LoVo (cell line): ENCODE data around the gene PDS5A.
"Not testable (repeated sequence)": the region's sequence is repeated elsewhere in the genome, so short reads cannot be mapped to it uniquely, and the experiment has no call there.

Experiments used
- DNase-seq: peaks from one replicate; pipeline ENCODE4 v3.0.0-alpha.2; 2016; ENCODE audit warnings: low spot score

The PDS5A gene

DNA sequence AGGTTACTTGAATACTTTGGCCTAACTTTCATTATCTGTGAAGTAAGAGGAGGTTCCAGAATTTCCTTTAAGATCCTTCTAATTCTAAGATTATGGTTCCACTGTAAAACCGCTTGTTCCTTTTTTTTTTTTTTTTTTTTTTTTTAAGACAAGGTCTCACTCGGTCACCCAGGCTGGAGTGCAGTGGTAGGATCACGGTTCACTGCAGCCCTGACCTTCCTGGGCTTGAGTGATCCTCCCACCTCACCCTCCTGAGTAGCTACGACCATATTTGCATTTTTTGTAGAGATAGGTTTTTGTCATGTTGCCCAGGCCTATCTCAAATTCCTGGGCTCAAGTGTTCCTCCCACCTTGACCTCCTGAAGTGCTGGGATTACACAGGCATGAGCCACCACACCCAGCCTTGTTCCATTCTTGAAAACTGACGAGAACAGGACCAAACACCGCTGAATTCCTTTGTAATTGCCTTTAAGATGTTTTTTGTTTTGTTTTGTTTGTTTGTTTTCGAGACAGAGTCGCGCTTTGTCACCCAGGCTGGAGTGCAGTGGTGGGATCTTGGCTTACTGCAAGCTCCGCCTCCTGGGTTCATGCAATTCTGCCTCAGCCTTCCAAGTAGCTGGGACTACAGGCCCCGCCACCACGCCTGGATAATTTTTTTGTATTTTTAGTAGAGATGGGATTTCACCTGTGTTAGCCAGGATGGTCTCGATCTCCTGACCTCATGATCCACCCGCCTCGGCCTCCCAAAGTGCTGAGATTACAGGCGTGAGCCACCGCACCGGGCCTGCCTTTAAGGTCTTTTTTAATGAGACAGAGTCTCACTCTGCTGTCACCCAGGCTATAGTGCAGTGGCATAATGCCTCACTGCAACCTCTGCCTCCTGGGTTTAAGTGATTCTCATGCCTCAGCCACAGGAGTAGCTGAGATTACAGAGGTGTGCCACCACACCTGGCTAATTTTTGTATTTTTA lies 6.8 kb downstream of the PDS5A start:
- DNase-seq, result peak; percentile 29

DNA sequence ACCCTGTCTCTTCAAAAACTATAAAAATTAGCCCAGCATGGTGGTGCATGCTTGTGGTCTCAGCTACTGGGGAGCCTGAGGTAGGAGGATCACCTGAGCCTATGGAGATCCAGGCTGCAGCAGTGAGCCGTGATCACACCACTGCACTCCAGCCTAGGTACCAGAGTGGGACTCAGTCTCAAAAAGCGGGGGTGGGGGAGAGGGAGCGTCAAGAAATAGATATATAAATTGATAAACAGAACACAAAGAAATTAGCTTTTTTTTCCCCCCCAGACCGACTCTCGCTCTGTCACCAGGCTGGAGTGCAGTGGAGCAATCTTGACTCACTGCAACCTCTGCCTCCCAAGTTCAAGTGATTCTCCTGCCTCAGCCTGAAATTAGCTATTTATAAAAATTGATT lies 14.1 kb downstream of the PDS5A start:
- no peak for DNase-seq

DNA sequence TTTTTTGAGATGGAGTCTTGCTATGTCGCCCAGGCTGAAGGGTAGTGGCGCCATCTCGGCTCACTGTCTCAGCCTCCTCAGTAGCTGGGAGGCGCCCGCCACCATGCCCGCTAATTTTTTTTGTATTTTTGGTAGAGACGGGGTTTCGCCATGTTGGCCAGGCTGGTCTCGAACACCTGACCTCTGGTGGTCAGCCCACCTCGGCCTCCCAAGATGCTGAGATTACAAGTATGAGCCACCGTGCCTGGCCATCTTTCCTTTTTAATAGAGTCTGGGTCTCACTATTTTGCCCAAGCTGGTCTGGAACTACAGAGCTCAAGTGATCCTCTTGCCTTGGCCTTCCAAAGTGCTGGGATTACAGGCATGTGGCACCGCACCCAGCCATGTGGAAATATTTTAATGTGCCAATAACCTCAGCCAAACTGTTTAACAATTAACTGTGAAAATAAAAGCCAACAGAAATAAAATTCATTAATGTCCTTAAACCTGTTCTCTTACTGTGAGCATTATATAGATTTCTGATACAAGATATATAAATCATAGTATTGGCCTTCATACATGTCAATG lies 16.3 kb downstream of the PDS5A start:
- no peak for DNase-seq

DNA sequence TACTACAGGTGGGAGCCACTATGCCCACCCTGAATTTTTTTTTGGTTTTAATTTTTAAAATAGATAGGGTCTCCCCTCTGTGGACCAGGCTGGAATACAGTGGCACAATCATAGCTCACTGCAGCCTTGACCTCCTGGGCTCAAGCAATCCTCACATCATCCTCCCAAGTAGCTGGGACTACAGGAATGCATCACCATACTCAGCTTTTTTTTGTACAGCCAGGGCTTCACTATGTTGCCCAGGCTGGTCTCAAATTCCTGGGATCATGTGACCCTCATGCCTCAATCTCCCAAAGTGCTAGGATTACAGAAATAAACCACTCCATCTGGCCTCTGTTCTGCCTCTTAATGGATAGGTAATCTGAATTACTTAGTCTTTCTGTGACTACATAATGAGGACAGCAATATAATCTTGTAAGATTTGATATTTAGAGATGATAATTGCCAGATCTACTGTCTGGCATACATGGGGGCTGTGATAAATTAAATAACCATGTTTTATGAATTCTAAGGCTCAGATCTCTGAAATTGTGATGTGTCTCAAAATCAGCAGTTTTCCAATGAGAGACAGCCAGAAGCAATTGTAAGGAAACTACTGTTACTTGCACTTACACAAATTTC lies 26.7 kb downstream of the PDS5A start:
- DNase-seq, result no peak

DNA sequence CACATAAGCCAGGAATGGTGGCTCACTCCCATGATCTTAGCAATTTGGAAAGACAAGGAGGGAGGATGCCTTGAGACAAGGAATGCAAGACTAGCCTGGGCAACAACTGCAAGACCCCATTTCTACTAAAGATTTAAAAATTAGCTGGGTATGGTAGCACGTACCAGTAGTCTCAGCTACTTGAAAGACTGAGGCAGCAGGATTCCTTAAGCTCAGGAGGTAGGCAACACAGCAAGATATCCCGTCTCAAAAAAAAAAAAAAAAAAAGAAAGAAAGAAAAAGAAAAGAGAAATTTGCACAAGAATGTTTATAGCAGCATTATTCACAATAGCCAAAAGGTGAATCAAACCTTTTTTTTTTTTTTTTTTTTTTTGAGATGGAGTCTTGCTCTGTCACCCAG lies 29.7 kb downstream of the PDS5A start:
- DNase-seq, result no peak

DNA sequence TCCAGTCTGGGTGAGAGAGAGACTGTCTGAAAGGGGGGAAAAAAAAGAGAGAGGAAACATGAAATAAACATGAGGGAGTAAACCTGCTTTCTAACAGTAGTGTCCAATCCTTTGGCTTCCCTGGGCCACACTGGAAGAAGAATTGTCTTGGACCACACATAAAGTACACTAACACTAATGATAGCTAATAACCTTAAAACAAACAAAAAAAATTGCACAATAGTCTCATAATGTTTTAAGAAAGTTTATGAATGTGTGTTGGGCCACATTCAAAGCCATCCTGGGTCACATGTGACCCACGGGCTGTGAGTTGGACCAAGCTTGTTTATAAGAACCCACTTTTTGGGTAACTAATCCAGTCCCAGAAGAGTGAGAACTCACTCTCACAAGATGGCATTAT lies 30.3 kb downstream of the PDS5A start:
- no peak for DNase-seq

DNA sequence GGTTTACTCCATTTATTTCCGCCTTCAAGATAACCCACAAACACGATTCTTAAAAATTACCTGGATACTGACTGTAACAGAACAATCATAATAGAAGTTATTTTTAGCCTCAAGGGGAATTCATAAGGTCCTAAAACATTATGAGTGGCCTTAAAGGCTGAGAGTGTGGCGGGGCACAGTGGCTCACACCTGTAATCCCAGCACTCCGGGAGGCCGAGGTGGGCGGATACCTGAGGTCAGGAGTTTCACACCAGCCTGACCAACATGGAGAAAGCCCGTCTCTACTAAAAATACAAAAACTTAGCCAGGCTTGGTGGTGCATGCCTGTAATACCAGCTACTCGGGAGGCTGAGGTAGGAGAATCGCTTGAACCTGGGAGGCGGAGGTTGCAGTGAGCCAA lies 33.5 kb downstream of the PDS5A start:
- DNase-seq, result not testable (repeated sequence)

DNA sequence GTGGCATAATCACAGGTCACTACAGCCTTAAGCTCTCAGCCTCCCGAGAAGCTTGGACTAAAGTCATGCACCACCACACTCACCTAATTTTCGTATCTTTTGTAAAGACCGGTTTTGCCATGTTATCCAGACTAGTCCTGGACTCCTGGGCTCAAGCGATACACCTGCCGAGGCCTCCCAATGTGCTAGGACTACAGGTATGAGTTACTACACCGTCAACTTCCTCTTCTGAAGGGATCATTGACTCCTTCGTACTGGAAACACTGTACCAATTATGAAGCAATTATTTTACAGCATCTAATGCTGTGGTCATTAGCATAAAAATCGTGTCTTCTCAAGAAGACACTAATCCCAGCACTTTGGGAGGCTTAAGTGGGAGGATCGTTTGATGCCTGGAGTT lies 35.2 kb downstream of the PDS5A start:
- no peak for DNase-seq

DNA sequence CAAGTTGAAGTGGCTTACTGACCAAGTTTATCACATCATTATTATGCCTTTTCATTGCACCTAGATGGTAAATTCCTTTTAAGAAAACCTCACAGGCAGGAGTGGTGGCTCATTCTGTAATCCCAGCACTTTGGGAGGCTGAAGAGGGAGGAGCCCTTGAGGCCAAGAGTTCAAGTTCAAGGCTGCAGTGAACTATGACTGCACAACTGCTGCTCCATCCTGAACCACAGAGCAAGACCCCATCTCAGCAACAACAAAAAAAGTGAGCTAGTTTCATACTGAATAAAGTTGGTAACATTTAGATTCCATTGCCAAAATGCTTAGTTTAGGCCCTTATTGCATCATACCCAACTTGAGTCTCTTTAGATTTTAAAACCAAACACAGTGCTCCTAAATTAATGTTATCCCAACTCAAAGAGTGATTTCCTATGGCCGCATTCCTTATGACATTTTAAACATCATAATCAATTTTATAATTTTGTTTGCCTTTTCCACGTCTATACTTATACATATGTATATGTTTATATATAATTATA lies 36.0 kb downstream of the PDS5A start:
- DNase-seq, result no peak

DNA sequence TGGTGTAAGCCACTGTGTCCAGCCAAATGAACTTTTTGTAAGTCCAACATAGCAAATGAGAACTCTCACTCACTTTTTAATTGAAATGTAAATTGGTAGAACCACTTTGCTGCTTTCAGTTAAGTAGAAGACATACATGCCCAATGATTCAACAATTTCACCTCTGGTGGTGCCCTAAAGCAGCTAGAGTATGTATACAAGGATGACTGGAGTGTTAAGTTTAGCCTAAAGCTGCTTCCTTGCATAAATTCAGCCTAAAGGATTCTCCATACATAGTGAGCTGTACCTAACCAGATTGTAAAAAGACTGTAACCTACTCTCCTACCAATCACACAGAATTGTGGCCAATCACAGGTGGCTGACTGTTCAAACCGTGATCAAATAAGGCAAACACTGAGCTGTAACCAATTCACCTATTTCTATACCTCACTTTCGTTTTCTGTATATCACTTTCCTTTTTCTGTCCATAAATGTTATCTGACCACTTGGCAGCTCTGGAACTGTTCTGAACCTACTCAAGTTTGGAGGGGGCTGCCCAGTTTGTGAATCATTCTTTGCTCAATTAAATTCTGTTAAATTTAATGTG lies 39.9 kb downstream of the PDS5A start:
- DNase-seq, result no peak

DNA sequence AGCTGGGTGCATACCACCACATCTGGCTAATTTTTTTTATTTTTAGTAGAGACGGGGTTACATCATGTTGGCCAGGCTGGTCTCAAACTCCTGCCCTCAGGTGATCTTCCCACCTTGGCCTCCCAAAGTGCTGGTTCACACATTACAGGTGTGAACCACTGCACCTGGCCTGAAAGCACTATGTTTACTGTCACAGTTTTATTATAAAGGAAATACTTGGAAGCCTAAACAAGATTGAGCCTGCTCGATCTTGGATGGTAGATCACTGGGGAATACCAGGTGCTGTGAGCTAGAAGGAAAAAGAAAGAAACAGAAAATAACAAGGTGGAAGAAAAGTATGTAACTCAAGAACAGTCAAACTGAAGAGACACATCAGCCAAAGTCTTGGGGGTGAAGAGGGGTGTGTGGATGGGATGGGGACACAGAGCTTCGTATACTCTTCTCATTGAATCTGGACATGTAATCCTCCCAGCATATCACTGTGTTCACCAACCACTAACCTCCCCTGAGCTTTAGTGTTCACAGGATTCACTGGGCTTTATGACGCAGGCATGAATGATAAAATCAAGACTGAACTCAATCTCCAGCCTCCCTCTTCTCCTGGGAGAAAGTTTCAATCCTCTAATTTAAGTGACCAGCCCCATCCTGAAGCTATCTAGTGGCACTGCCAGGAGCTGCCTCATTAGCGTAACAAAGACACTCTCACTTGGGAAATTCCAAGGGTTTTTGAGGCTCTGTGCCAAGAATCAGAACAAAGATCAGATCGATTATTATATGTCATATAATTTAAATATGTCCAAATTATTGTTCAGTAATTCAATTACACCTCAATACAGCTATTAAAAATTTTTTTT lies 40.9 kb downstream of the PDS5A start:
- DNase-seq, result no peak

DNA sequence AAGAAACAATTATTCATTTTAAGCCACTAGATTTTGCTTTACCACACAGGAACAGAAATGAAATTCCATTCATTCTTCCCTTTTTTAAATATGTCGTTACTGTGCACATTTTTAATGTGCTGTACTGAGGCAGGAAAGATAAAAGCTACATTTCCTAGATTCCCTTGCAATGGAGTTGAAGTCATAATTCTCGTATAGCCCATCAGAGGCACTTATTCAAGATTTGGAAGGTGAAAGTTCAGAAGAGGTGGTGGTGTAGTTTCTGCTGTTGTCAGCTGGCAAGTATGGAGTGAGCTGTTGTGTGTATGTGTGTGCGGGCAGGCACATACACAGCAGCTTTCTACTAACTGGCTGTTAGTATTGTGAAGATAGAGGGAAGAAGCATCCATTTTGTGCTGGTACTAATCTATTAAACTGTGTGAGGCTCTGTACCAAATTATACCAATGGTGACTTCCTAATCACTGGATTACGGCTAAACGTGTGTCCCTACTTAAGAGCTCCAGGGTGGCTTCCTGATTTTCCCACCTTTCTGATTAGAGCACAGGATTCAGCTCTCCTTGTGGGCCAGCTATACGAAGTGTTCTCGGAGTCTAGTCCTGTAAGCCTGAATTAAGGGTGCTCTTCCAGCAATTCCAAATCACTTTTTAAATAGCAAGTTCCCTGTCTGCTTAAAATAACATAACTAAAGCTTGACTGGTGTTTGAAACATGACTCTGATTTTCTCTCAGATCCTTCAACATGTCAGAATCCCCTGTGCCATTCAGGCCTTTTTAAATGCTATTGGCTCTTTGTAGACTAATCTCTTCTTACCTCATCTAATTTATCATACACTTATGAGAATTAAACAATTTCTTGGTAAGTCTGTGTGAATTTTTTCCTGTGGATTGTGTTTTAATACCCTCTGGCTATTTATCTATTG lies 43.8 kb downstream of the PDS5A start:
- no peak for DNase-seq

DNA sequence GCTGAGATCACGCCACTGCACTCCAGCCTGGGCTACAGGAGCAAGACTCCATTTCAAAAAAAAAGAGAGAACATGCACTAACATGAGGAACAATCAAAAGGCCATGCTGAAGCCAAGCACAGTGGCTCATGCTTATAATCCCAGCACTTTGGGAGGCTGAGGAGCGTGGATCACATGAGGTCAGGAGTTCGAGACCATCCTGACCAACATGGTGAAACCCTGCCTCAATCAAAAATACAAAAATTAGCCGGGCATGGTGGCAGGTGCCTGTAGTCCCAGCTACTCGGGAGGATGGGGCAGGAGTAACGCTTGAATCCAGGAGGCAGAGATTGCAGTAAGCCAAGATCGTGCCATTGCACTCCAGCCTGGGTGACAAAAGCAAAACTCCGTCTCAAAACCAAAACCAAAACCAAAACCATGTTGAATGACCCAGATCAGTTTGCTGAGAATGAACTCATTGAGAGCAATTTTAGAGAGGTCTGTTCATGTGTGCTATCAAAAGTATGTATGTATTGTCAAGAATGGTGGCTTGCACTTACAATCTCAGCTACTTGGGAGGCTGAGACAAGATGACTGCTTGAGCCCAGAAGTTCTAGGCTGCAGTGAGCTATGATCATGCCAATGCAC lies 44.8 kb downstream of the PDS5A start:
- DNase-seq, result no peak

DNA sequence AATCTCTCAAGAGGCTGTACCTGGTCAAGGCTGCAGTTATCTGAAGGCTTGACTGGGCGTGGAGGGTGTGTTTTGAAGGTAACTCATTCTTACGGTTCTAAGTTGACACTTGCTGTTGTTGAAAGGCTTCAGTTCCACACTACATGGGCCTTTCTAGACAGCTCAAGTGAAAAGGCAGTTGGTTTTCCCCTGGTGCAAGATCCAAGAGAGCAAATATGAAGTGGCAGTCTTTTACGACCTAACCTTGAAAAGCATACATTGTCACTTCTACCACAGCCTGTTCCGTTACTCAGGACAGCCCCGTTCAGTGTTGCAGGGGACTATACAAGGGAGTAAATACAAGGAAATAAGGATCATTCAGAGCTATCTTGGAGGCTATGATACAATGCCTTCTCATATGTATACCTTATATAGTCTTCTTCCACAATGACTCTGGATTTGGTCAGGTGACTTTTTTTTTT lies 46.2 kb downstream of the PDS5A start:
- no peak for DNase-seq

DNA sequence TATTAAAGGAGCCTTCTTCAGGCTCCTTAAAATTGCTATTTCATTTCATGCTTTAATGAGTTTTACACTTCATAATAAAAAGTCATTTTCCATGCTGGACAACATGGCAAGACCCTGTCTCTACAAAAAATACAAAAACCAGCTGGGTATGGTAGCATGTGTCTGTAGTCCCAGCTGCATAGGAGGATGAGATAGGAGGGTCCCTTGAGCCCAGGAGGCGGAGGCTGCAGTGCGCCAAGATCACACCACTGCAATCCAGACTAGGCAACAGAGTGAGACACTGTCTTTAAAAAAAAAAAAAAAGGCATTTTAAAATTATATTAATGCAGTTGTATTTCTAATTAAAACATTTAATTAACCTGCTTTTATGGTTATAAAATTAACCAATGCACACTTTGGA lies 49.2 kb downstream of the PDS5A start:
- no peak for DNase-seq

DNA sequence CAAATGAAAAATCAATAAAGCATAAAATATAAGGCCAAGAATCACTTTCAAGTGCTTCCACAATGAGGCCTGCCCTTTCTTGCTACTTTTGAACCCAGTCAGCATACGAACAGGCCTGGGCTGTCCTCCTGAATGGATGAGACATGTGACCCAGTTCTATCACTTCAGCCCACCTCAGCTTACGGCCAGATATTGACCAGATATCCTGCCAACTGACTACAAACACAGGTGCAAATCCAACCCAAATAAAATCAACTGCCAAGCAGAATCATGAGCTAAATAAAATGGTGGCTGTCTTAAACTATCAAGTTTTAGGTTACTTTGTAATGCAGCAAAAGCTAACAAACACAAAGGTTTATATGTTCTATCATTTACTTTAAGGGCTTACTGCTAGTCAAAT lies 53.7 kb downstream of the PDS5A start:
- no peak for DNase-seq

DNA sequence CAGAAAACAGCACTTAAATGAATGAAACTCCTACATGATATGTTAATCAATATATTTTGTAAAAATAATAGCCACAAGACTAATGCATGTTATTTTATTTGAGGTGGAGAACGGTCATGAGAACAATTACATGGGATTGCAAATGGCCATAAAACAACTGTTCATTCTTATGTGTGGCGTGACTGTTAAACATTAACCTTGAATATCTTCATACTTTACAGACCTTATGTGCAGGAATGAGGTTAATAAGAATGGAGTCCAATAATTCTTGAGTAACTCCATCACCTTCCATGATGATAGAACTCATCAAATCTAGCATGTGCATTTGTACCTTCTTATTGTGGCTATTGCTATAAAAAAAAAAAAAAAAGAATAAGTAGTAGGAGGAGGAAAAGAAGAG lies 55.3 kb downstream of the PDS5A start:
- DNase-seq, result no peak

DNA sequence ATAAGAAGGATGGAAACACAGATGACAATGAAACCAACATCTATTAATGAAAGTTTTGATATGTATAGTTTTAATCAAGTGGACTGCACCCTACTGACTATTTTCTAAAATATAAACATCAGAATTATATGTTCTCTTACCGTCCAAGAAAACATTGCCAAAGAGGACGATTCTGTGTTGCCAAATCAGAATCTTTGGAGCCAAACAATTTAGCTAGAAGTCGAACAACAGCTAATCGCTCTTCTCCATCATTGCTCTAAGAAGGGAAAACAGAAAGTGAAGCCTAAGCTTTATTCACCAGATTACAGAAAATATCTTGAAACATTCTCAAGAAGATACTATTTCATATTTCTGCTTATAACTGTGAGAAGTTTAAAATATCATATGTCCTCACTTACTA lies 64.2 kb downstream of the PDS5A start:
- no peak for DNase-seq

DNA sequence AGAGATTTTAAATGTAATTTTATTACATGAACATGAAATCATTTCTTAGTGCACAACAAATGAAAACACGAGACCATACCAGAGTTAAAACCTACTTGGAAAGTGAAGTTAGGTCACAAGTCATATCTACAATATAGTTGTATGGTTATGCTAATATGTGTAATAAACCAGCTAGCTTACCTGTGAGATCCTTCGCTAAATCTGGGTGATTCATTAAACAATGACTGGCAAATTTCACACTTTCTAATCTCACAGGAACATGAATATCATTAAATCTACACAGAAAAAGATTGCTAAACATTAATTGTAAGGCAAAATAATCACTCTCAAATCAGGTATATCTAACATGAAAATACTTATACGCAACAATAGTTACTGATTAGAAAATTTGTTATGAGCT lies 67.6 kb downstream of the PDS5A start:
- DNase-seq, result no peak

DNA sequence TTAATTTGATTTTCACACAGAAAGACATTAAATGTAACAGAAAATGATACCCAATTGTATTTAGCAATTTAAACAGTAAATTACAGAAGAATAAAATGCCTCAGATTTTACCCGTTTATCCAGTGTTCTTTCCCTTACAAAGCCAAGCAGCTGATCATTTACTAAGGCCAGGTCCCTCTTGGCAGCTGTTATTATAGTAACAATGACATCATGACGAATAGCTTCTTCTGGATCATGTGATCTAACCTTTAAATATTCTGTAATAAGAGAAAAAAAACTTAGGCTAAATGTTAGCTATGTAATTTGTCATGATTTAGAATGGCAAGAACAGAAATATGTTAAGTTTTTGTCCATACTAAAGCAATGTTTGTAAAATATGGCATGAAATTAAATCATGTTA lies 69.4 kb downstream of the PDS5A start:
- DNase-seq, result no peak
